HepG2 (cell line): Measurements from ENCODE around the gene KRTAP5-6. TPM values are rescaled to one million over a fixed set of nuclear protein-coding genes. Genes with fewer than 3 reads are reported as not detected.
"Not testable (repeated sequence)": the region's sequence is repeated elsewhere in the genome, so short reads cannot be mapped to it uniquely, and the experiment has no call there.

Experiments used
- ATAC-seq: fragments of 200-7000 bp; cut with Tn5 transposase; 3 replicates; pipeline ENCODE4 v1.9.1; 2020; ENCODE audit warnings: mild to moderate bottlenecking, moderate library complexity
- BruUV-seq: library from RNA; stranded (reverse); fragments of 400-500 nt; replicated peaks from 2 replicates; lab custom pipeline; 2021; lab: Mats Ljungman, UMichigan
- CTCF ChIA-PET: fragments of 300-600 bp; formaldehyde crosslinking; extraction: SDS; loops from one replicate; lab custom pipeline; 2021; ENCODE audit warnings: low total read pairs, inconsistent platforms, low intra/inter-chr PET ratio; lab: Yijun Ruan, JAX
- POLR2A ChIA-PET: fragments of 350-600 bp; sonication (Branson Sonifier 250); formaldehyde crosslinking; loops from one replicate; lab custom pipeline; 2020; ENCODE audit warnings: antibody characterized with exemption, inconsistent platforms; lab: Yijun Ruan, JAX
- DNase-seq: peaks from one replicate; pipeline ENCODE4 v3.0.0-alpha.2; 2015; ENCODE audit warnings: low spot score
- FAIRE-seq: peaks from 3 replicates; lab custom pipeline; 2011; peaks lifted over from hg19 to GRCh38; lab: Jason Lieb, UNC
- H2AFZ ChIP-seq: one replicate; pipeline ENCODE4 v1.6.1; 2011; ENCODE audit warnings: low read length, inconsistent platforms
- H3K27ac ChIP-seq: fragments of 300-600 bp; 3 replicates; pipeline ENCODE4 v1.8.0; 2011; ENCODE audit warnings: mixed run types, mild to moderate bottlenecking, mixed read lengths, low read length, inconsistent platforms; ENCODE audit not compliant: insufficient read depth; ENCODE audit errors: extremely low read length
- H3K27me3 ChIP-seq, 2 experiments: fragments of 200-600 bp in 1 of 2; 2 replicates in 1 of 2; 3 replicates in 1 of 2; pipeline versions ENCODE4 v1.6.0 to v1.8.0; 2011; ENCODE audit warnings: low read length in 2 of 2, mild to moderate bottlenecking in 2 of 2, moderate library complexity in 2 of 2, inconsistent platforms in 1 of 2; ENCODE audit not compliant: insufficient read depth in 2 of 2, control insufficient read depth in 1 of 2
- H3K36me3 ChIP-seq, 2 experiments: fragments of 200-600 bp in 1 of 2; replicated peaks in 1 of 2; 2 replicates in 1 of 2; 3 replicates in 1 of 2; pipeline versions ENCODE4 v1.5.1 to v1.8.0; 2011; ENCODE audit warnings: low read length in 2 of 2, inconsistent platforms in 1 of 2; ENCODE audit not compliant: insufficient read depth in 2 of 2, control insufficient read depth in 1 of 2
- H3K4me1 ChIP-seq: 2 replicates; pipeline ENCODE4 v1.5.1; 2012; ENCODE audit warnings: low read length, inconsistent platforms; ENCODE audit not compliant: insufficient read depth
- H3K4me2 ChIP-seq: 2 replicates; pipeline ENCODE4 v1.6.0; 2011; ENCODE audit warnings: low read depth, low read length, inconsistent platforms
- H3K4me3 ChIP-seq, 3 experiments: fragments of 200-600 bp in 1 of 3; sonication (generic), shearing (Covaris generic) in 1 of 3; replicated peaks in 1 of 3; 2 replicates each; pipeline ENCODE4 v1.5.1; 2011 to 2016; ENCODE audit warnings: low read length in 3 of 3, inconsistent platforms in 2 of 3, low read depth in 2 of 3, mild to moderate bottlenecking in 2 of 3, control low read depth in 1 of 3, mixed read lengths in 1 of 3; ENCODE audit not compliant: insufficient read depth in 1 of 3
- H3K79me2 ChIP-seq: one replicate; pipeline ENCODE4 v1.6.1; 2011; ENCODE audit warnings: low read length, inconsistent platforms; ENCODE audit not compliant: insufficient read depth
- H3K9ac ChIP-seq: 2 replicates; pipeline ENCODE4 v1.6.0; 2011; ENCODE audit warnings: mild to moderate bottlenecking, low read depth, low read length, inconsistent platforms; ENCODE audit not compliant: insufficient read depth
- H3K9me3 ChIP-seq: 2 replicates; pipeline ENCODE4 v1.5.1; 2012; ENCODE audit warnings: mild to moderate bottlenecking, low read length
- H4K20me1 ChIP-seq: 2 replicates; pipeline ENCODE4 v1.6.0; 2011; ENCODE audit warnings: inconsistent platforms, mild to moderate bottlenecking, low read length, moderate library complexity; ENCODE audit not compliant: insufficient read depth
- ESRRA ChIP-seq: sonication (generic); formaldehyde crosslinking; IDR thresholded peaks from 2 replicates; pipeline ENCODE4 v1.5.1; 2020; ENCODE audit warnings: mild to moderate bottlenecking, low read depth, missing genetic modification reagents
- NONO ChIP-seq, 2 experiments: fragments of 450-650 bp in 1 of 2; sonication (generic) in 1 of 2; formaldehyde crosslinking in 1 of 2; IDR thresholded peaks in 1 of 2; conservative IDR thresholded peaks in 1 of 2; 2 replicates each; pipeline versions ENCODE4 v1.6.1 to v1.8.0; 2017 to 2022; ENCODE audit warnings: mild to moderate bottlenecking in 1 of 2, missing genetic modification reagents in 1 of 2, moderate library complexity in 1 of 2
- RARA ChIP-seq: IDR thresholded peaks from 2 replicates; pipeline ENCODE4 v1.6.1; 2016; ENCODE audit warnings: missing genetic modification reagents, missing compliant biosample characterization
- REPIN1 ChIP-seq: sonication (generic); formaldehyde crosslinking; IDR thresholded peaks from 2 replicates; pipeline ENCODE4 v1.8.0; 2022; ENCODE audit warnings: missing genetic modification reagents, low read depth, mild to moderate bottlenecking, borderline replicate concordance
- ZFP90 ChIP-seq: sonication (generic); formaldehyde crosslinking; IDR thresholded peaks from 2 replicates; pipeline ENCODE4 v1.8.0; 2022; ENCODE audit warnings: missing genetic modification reagents, mild to moderate bottlenecking, inconsistent platforms, borderline replicate concordance
- ZMAT3 ChIP-seq: sonication (generic); formaldehyde crosslinking; conservative IDR thresholded peaks from 2 replicates; pipeline ENCODE4 v1.7.0; 2021; ENCODE audit warnings: missing genetic modification reagents
- WGBS: methylation state at CpG from one replicate; pipeline ENCODE4 v1.1.6; 2017; ENCODE audit warnings: low lambda C conversion rate; 5-methylcytosine and 5-hydroxymethylcytosine counted together
- in situ Hi-C: cut with HindIII; loops from 2 replicates; pipeline ENCODE4 v1.10.0; 2017; ENCODE audit warnings: low pct_unique_long_range_greater_than_20kb; ENCODE audit not compliant: extremely low pct_ligation_motif_present
- intact Hi-C: fragments of 100-400 bp; cut with micrococcal nuclease; formaldehyde crosslinking; loops from one replicate; pipeline ENCODE4 v1.10.0; 2022; ENCODE audit not compliant: unreplicated experiment
- polyA plus RNA-seq, 8 experiments: library from polyadenylated mRNA; depleted of rRNA in 3 of 8; stranded (reverse) in 7 of 8; unstranded in 1 of 8; fragments of >200 nt; fragmentation: Illumina TruSeq in 4 of 8; extraction: Trizol in 4 of 8; gene quantifications; 2 replicates each; pipeline versions ENCODE4 v1.2.1 to v1.2.3, GENCODE V29; 2011 to 2016; ENCODE audit warnings: low read depth in 4 of 8, missing spikeins in 1 of 8, mixed read lengths in 1 of 8; ENCODE audit not compliant: insufficient read depth in 1 of 8
- total RNA-seq, 5 experiments: library from RNA; depleted of rRNA; stranded (reverse); fragments of >200 nt; fragmentation: Illumina TruSeq; extraction: Trizol; gene quantifications; 2 replicates each; pipeline ENCODE4 v1.2.3, GENCODE V29; 2016; ENCODE audit warnings: low read depth in 1 of 5
- TF ChIP-seq, protein P1 (sequence below): sonication (generic); formaldehyde crosslinking; IDR thresholded peaks from 2 replicates; pipeline ENCODE4 v1.5.1; 2020; ENCODE audit warnings: missing genetic modification reagents, mild to moderate bottlenecking, borderline replicate concordance
- TF ChIP-seq, protein P2 (sequence below): IDR thresholded peaks from 2 replicates; pipeline ENCODE4 v1.6.1; 2018; ENCODE audit warnings: missing genetic modification reagents
- TF ChIP-seq, protein P3 (sequence below), 2 experiments: IDR thresholded peaks; 2 replicates each; pipeline ENCODE4 v1.6.1; 2011 to 2012; ENCODE audit warnings: low read length in 2 of 2, borderline replicate concordance in 1 of 2, low read depth in 1 of 2, mild to moderate bottlenecking in 1 of 2, moderate library complexity in 1 of 2
- TF ChIP-seq, protein P4 (sequence below): sonication (generic); formaldehyde crosslinking; IDR thresholded peaks from 2 replicates; pipeline ENCODE4 v1.9.0; 2021; ENCODE audit warnings: missing genetic modification reagents, borderline replicate concordance

The KRTAP5-6 gene
- total and polyA plus RNA-seq, 2 of the 13 experiments (the other 11 are each of a cell fraction or from before 2014, with no cell fraction given) = not detected

DNA sequence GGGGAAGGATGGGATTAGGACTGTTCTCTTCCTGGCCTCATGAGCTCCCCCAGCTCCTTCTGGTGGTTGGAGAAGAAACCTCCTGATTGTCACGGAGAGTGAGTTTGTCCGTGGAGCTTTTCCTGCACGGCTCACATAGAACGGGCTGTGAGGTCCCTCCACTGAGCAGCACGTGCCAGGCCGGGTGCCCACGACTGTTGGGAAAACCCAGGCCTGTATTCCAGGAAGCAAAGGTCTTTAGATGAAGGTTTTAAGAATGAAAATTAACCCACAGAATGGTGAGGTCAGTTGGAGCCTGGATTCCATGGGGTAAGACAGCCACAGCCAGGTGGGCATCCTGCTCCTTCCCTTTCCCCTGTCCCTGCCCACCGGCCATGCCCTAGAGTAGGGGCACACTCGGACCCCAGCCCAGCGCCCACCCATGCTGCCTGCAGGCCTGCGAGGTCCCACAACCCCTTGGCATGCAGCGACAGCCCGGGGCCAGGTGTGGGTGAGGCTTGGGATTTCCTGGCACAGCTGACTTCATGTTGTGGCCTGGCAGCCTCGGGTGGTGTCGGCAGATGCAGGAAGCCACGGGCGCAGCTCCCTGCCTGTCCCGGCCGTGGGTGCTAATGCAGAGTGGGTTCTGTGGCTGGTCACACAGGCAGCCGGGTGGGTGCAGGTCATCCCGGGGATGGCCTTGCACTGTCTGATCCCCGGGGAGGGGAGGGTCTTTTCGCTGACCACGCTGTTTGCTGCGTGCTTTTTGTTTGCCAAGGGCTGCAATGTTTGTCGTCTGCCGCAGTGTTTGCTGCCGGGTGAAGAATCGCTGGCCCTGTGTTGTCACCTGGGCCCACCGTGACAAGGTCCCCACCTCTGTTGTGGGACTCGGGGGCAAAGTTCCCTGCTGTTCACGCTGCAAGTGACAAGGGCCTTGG lies 7.5 kb upstream of the KRTAP5-6 start:
- Histone ChIP-seq H3K4me1 (peaks cover 74% of the 10 kb centered on the region), H3K4me2 (peak overlapping the region; percentile 100), H3K9ac (peak overlapping the region; percentile 100), H3K4me3 (peak overlapping the region in 1 of 3 experiments; percentile 86; a peak in 2 of 6 replicates), H3K27ac (peak overlapping the region; percentile 100)
- peak; percentile 100 for FAIRE-seq
- BruUV-seq; H4K20me1 ChIP-seq; H3K79me2 ChIP-seq; CTCF ChIA-PET; H3K27me3 ChIP-seq; H3K36me3 ChIP-seq; H3K9me3 ChIP-seq; H2AFZ ChIP-seq; TF ChIP-seq NONO (IDR thresholded peaks at IDR 0.05): not testable (repeated sequence)
- intact Hi-C loops (loop anchor here (2.0 kb wide), 1 partner anchor 13 kb away; no protein-coding TSS in a partner anchor), in situ Hi-C loops (loop anchor here (5.0 kb wide), 1 partner anchor 32 kb away; no protein-coding TSS in a partner anchor)
- peak; percentile 58 for ATAC-seq
- peak; percentile 87 for DNase-seq
- WGBS = 48% methylated on average over 8 of the region's 32 CpGs
- POLR2A ChIA-PET = interaction anchor here (0.6 to 5.5 kb wide), 7 partner anchors 8 to 299 kb away, joined by 3 to 141 read pairs (median 54); no protein-coding TSS in a partner anchor
- TF ChIP-seq, protein P1, sequence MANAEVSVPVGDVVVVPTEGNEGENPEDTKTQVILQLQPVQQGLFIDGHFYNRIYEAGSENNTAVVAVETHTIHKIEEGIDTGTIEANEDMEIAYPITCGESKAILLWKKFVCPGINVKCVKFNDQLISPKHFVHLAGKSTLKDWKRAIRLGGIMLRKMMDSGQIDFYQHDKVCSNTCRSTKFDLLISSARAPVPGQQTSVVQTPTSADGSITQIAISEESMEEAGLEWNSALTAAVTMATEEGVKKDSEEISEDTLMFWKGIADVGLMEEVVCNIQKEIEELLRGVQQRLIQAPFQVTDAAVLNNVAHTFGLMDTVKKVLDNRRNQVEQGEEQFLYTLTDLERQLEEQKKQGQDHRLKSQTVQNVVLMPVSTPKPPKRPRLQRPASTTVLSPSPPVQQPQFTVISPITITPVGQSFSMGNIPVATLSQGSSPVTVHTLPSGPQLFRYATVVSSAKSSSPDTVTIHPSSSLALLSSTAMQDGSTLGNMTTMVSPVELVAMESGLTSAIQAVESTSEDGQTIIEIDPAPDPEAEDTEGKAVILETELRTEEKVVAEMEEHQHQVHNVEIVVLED (CRISPR knock-in tag) = peak; percentile 51; the same call in 1 of the 2 replicates
- peak; percentile 98 for TF ChIP-seq RARA (CRISPR knock-in tag)
- TF ChIP-seq ESRRA = peak; percentile 83; the same call in 1 of the 2 replicates
- TF ChIP-seq, protein P2, sequence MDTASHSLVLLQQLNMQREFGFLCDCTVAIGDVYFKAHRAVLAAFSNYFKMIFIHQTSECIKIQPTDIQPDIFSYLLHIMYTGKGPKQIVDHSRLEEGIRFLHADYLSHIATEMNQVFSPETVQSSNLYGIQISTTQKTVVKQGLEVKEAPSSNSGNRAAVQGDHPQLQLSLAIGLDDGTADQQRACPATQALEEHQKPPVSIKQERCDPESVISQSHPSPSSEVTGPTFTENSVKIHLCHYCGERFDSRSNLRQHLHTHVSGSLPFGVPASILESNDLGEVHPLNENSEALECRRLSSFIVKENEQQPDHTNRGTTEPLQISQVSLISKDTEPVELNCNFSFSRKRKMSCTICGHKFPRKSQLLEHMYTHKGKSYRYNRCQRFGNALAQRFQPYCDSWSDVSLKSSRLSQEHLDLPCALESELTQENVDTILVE (CRISPR knock-in tag) = peak; percentile 31; the same call in 1 of the 2 replicates
- peak; percentile 83; the same call in 1 of the 2 replicates for TF ChIP-seq REPIN1 (CRISPR knock-in tag)
- TF ChIP-seq, protein P3, sequence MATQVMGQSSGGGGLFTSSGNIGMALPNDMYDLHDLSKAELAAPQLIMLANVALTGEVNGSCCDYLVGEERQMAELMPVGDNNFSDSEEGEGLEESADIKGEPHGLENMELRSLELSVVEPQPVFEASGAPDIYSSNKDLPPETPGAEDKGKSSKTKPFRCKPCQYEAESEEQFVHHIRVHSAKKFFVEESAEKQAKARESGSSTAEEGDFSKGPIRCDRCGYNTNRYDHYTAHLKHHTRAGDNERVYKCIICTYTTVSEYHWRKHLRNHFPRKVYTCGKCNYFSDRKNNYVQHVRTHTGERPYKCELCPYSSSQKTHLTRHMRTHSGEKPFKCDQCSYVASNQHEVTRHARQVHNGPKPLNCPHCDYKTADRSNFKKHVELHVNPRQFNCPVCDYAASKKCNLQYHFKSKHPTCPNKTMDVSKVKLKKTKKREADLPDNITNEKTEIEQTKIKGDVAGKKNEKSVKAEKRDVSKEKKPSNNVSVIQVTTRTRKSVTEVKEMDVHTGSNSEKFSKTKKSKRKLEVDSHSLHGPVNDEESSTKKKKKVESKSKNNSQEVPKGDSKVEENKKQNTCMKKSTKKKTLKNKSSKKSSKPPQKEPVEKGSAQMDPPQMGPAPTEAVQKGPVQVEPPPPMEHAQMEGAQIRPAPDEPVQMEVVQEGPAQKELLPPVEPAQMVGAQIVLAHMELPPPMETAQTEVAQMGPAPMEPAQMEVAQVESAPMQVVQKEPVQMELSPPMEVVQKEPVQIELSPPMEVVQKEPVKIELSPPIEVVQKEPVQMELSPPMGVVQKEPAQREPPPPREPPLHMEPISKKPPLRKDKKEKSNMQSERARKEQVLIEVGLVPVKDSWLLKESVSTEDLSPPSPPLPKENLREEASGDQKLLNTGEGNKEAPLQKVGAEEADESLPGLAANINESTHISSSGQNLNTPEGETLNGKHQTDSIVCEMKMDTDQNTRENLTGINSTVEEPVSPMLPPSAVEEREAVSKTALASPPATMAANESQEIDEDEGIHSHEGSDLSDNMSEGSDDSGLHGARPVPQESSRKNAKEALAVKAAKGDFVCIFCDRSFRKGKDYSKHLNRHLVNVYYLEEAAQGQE (IDR thresholded peaks at IDR 0.05; ENCODE audit: borderline replicate concordance in 1 of 2, low read depth in 1 of 2, low read length in 2 of 2) = peak in 1 of 2 experiments; percentile 35; a peak in 1 of 4 replicates
- TF ChIP-seq, protein P4, sequence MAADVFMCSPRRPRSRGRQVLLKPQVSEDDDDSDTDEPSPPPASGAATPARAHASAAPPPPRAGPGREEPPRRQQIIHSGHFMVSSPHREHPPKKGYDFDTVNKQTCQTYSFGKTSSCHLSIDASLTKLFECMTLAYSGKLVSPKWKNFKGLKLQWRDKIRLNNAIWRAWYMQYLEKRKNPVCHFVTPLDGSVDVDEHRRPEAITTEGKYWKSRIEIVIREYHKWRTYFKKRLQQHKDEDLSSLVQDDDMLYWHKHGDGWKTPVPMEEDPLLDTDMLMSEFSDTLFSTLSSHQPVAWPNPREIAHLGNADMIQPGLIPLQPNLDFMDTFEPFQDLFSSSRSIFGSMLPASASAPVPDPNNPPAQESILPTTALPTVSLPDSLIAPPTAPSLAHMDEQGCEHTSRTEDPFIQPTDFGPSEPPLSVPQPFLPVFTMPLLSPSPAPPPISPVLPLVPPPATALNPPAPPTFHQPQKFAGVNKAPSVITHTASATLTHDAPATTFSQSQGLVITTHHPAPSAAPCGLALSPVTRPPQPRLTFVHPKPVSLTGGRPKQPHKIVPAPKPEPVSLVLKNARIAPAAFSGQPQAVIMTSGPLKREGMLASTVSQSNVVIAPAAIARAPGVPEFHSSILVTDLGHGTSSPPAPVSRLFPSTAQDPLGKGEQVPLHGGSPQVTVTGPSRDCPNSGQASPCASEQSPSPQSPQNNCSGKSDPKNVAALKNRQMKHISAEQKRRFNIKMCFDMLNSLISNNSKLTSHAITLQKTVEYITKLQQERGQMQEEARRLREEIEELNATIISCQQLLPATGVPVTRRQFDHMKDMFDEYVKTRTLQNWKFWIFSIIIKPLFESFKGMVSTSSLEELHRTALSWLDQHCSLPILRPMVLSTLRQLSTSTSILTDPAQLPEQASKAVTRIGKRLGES (CRISPR knock-in tag) = peak; percentile 99
- 0 out of 2 replicates have a peak, but pooled peaks have one; percentile 24 for TF ChIP-seq ZMAT3 (CRISPR knock-in tag)
- peak; percentile 46 for TF ChIP-seq ZFP90 (CRISPR knock-in tag)
- TF ChIP-seq NONO (CRISPR knock-in tag; conservative IDR thresholded peaks at IDR 0.05) = peak; percentile 98
